HCT116 (cell line): Measurements from ENCODE around the gene SHISA6. TPM values are rescaled to one million over a fixed set of nuclear protein-coding genes. Genes with fewer than 3 reads are reported as not detected.

Experiments
- ATAC-seq: fragments of 200-7000 bp; cut with Tn5 transposase; 2 replicates; pipeline ENCODE4 v1.9.1; 2020; ENCODE audit warnings: mild to moderate bottlenecking, moderate library complexity
- BruUV-seq: library from RNA; stranded (reverse); fragments of 400-500 nt; replicated peaks from 2 replicates; lab custom pipeline; 2021; lab: Mats Ljungman, UMichigan
- CTCF ChIA-PET: fragments of 300-600 bp; sonication (Branson Sonifier 250); formaldehyde crosslinking; loops from one replicate; lab custom pipeline; 2021; ENCODE audit warnings: antibody characterized with exemption; lab: Charles Lee
- POLR2A ChIA-PET: fragments of 300-600, 350-600 bp; sonication (Branson Sonifier 250); formaldehyde crosslinking; loops from one replicate; lab custom pipeline; 2021; ENCODE audit warnings: antibody characterized with exemption; lab: Charles Lee
- RAD21 ChIA-PET, 2 experiments: fragments of 300-600 bp; sonication (Branson Sonifier 250); formaldehyde crosslinking; loops; one replicate each; lab custom pipeline; 2023; ENCODE audit warnings: low total read pairs in 2 of 2; ENCODE audit not compliant: uncharacterized antibody in 2 of 2, unreplicated experiment in 2 of 2, low non-redundant PET in 1 of 2; lab: Charles Lee
- DNase-seq: peaks from one replicate; pipeline ENCODE4 v3.0.0-alpha.2; 2010; ENCODE audit warnings: low read depth, low spot score
- H2AFZ ChIP-seq: fragments of 200-600 bp; shearing (Covaris generic), sonication (generic); 2 replicates; pipeline ENCODE4 v1.6.1; 2017; ENCODE audit warnings: low read depth, mixed run types, mixed read lengths, antibody characterized with exemption, low read length; ENCODE audit not compliant: poor library complexity, severe bottlenecking
- H3K27ac ChIP-seq: 2 replicates; pipeline ENCODE4 v1.5.1; 2012; ENCODE audit warnings: low read depth, low read length
- H3K27me3 ChIP-seq: fragments of 200-600 bp; sonication (generic); 2 replicates; pipeline ENCODE4 v1.6.1; 2016; ENCODE audit warnings: mixed run types, low read length, mixed read lengths; ENCODE audit not compliant: insufficient read depth
- H3K36me3 ChIP-seq, 2 experiments: fragments of 200-500 bp in 1 of 2; fragments of 200-600 bp in 1 of 2; sonication (Bioruptor generic) in 1 of 2; sonication (generic) in 1 of 2; 2 replicates each; pipeline versions ENCODE4 v1.5.1 to v1.6.1; 2014 to 2016; ENCODE audit warnings: low read length in 2 of 2, inconsistent platforms in 1 of 2, mixed read lengths in 1 of 2, mixed run types in 1 of 2; ENCODE audit not compliant: insufficient read depth in 2 of 2, control insufficient read depth in 1 of 2
- H3K4me1 ChIP-seq, 2 experiments: fragments of 200-600 bp in 1 of 2; sonication (generic) in 1 of 2; 2 replicates each; pipeline versions ENCODE4 v1.5.1 to v1.6.1; 2012 to 2017; ENCODE audit warnings: low read length in 2 of 2, inconsistent platforms in 1 of 2, mild to moderate bottlenecking in 1 of 2, mixed read lengths in 1 of 2, mixed run types in 1 of 2, moderate library complexity in 1 of 2; ENCODE audit not compliant: insufficient read depth in 2 of 2, control insufficient read depth in 1 of 2
- H3K4me2 ChIP-seq: fragments of 200-600 bp; sonication (generic); 2 replicates; pipeline ENCODE4 v1.6.1; 2017; ENCODE audit warnings: mixed run types, low read length, mixed read lengths
- H3K4me3 ChIP-seq, 2 experiments: fragments of 200-600 bp in 1 of 2; sonication (generic) in 1 of 2; replicated peaks in 1 of 2; 2 replicates each; pipeline ENCODE4 v1.5.1; 2011 to 2016; ENCODE audit warnings: low read length in 2 of 2, control low read depth in 1 of 2, low read depth in 1 of 2, mild to moderate bottlenecking in 1 of 2, mixed read lengths in 1 of 2, mixed run types in 1 of 2
- H3K79me2 ChIP-seq: fragments of 200-600 bp; sonication (generic); 2 replicates; pipeline ENCODE4 v1.6.1; 2017; ENCODE audit warnings: mild to moderate bottlenecking, mixed run types, low read length, moderate library complexity, mixed read lengths; ENCODE audit not compliant: insufficient read depth
- H3K9ac ChIP-seq: fragments of 200-600 bp; sonication (generic); 2 replicates; pipeline ENCODE4 v1.6.1; 2016; ENCODE audit warnings: low read length, mixed read lengths
- H3K9me2 ChIP-seq: fragments of 200-600 bp; sonication (generic), shearing (Covaris generic); 2 replicates; pipeline ENCODE4 v1.6.1; 2017; ENCODE audit warnings: mixed run types, mild to moderate bottlenecking, moderate library complexity; ENCODE audit not compliant: insufficient read depth
- H3K9me3 ChIP-seq, 2 experiments: fragments of 200-500 bp in 1 of 2; fragments of 200-600 bp in 1 of 2; sonication (Bioruptor generic) in 1 of 2; sonication (generic) in 1 of 2; 2 replicates each; pipeline ENCODE4 v1.6.1; 2014 to 2017; ENCODE audit warnings: low read length in 2 of 2, mixed read lengths in 2 of 2, inconsistent platforms in 1 of 2, low read depth in 1 of 2, mild to moderate bottlenecking in 1 of 2, mixed run types in 1 of 2, moderate library complexity in 1 of 2; ENCODE audit not compliant: control insufficient read depth in 1 of 2, insufficient read depth in 1 of 2
- H4K20me1 ChIP-seq: fragments of 200-600 bp; sonication (generic), shearing (Covaris generic); 2 replicates; pipeline ENCODE4 v1.6.1; 2017; ENCODE audit warnings: mixed run types, mild to moderate bottlenecking, moderate library complexity; ENCODE audit not compliant: insufficient read depth
- CBX3 ChIP-seq: IDR thresholded peaks from 2 replicates; pipeline ENCODE4 v1.6.1; 2012; ENCODE audit warnings: low read depth
- CTCF ChIP-seq, 3 experiments: fragments of 200-600 bp in 1 of 3; sonication (generic) in 1 of 3; IDR thresholded peaks in 2 of 3; conservative IDR thresholded peaks in 1 of 3; 2 replicates each; pipeline ENCODE4 v1.5.1; 2012 to 2017; ENCODE audit warnings: low read depth in 2 of 3, low read length in 2 of 3, antibody characterized with exemption in 1 of 3, borderline replicate concordance in 1 of 3, control low read depth in 1 of 3, mild to moderate bottlenecking in 1 of 3, mixed read lengths in 1 of 3, mixed run types in 1 of 3, moderate library complexity in 1 of 3; ENCODE audit not compliant: insufficient read depth in 1 of 3
- EGR1 ChIP-seq: IDR thresholded peaks from 2 replicates; pipeline ENCODE4 v1.6.1; 2012; ENCODE audit warnings: low read depth
- EZH2 ChIP-seq: fragments of 200-600 bp; sonication (generic); IDR thresholded peaks from 2 replicates; pipeline ENCODE4 v1.6.1; 2017; ENCODE audit warnings: antibody characterized with exemption, mixed run types
- EZH2phosphoT487 ChIP-seq: fragments of 200-600 bp; IDR thresholded peaks from 2 replicates; pipeline ENCODE4 v1.6.1; 2018; ENCODE audit warnings: antibody characterized with exemption, borderline replicate concordance
- FOSL1 ChIP-seq: IDR thresholded peaks from 2 replicates; pipeline ENCODE4 v1.6.1; 2012; ENCODE audit warnings: low read depth
- MAX ChIP-seq: IDR thresholded peaks from 2 replicates; pipeline ENCODE4 v1.6.1; 2012
- RAD21 ChIP-seq: IDR thresholded peaks from 2 replicates; pipeline ENCODE4 v1.6.1; 2012; ENCODE audit warnings: low read depth, mild to moderate bottlenecking
- SRF ChIP-seq: IDR thresholded peaks from 2 replicates; pipeline ENCODE4 v1.6.1; 2012; ENCODE audit warnings: low read depth
- YY1 ChIP-seq: IDR thresholded peaks from 2 replicates; pipeline ENCODE4 v1.6.1; 2011; ENCODE audit warnings: low read length, low read depth, moderate library complexity, mild to moderate bottlenecking; ENCODE audit not compliant: insufficient replicate concordance; ENCODE audit errors: extremely low read depth
- ZNF274 ChIP-seq: fragments of 200-500 bp; sonication (Bioruptor generic); IDR thresholded peaks from 2 replicates; pipeline ENCODE4 v1.6.1; 2014; ENCODE audit warnings: mild to moderate bottlenecking, low read depth, low read length, inconsistent platforms
- intact Hi-C: fragments of 100-400 bp; cut with micrococcal nuclease; formaldehyde crosslinking; loops from 2 replicates; pipeline ENCODE4 v1.10.0; 2022
- total RNA-seq: library from RNA; stranded (reverse); gene quantifications from one replicate; pipeline ENCODE4 v1.2.1, GENCODE V29; 2021; ENCODE audit not compliant: unreplicated experiment

The SHISA6 gene
- total RNA-seq, 1 experiment from 2014 or later = not detected

GRCh38 chr17:11503308-11504035, 262.5 kb downstream of the SHISA6 start:
- TF ChIP-seq RAD21 = no peak
- TF ChIP-seq FOSL1 = no peak
- no peak for TF ChIP-seq EZH2phosphoT487
- TF ChIP-seq MAX = no peak
- no peak for TF ChIP-seq EZH2
- no peak for TF ChIP-seq EGR1
- TF ChIP-seq YY1 = no peak
- TF ChIP-seq CBX3 = no peak
- no peak for TF ChIP-seq CTCF (IDR thresholded peaks at IDR 0.05 in 2 of 3, conservative IDR thresholded peaks at IDR 0.05 in 1 of 3; ENCODE audit: borderline replicate concordance in 1 of 3, insufficient read depth in 1 of 3, low read depth in 2 of 3, low read length in 2 of 3)
- no peak for TF ChIP-seq ZNF274
- no peak for TF ChIP-seq SRF
- POLR2A ChIA-PET = no interaction called here
- Histone ChIP-seq H3K27ac (no peak overlapping the region), H3K4me2 (no peak overlapping the region), H3K79me2 (no peaks in the 10 kb centered on the region), H3K9ac (no peak overlapping the region), H3K4me1 (no peaks in the 10 kb centered on the region), H3K4me3 (no peak overlapping the region), H4K20me1 (no peaks in the 10 kb centered on the region), H3K27me3 (no peaks in the 10 kb centered on the region), H3K9me2 (no peaks in the 10 kb centered on the region), H3K36me3 (no peaks in the 10 kb centered on the region), H3K9me3 (peaks cover 0 to 11% of the 10 kb centered on the region in 2 experiments; a peak in 2 of 4 replicates), H2AFZ (no peak overlapping the region)
- no TSS peak for BruUV-seq
- CTCF ChIA-PET = no interaction called here
- intact Hi-C loops = no loop called here
- DNase-seq = no peak
- RAD21 ChIA-PET = no interaction called here
- no peak for ATAC-seq
